ENCODE data around the gene NDFIP2.

The NDFIP2 gene

GRCh38 chr13:79451500-79451962 lies 29.4 kb upstream of the NDFIP2 start:
- no peak overlapping the region for H3K4me3 Mint-ChIP-seq
- H3K9me3 Mint-ChIP-seq, result peaks cover 10% of the 10 kb centered on the region
- no peaks in the 10 kb centered on the region for H3K36me3 Mint-ChIP-seq (ENCODE audit: low read depth)
- intact Hi-C loops (cut with micrococcal nuclease), result no loop called here
- H3K27ac Mint-ChIP-seq, result no peak overlapping the region
- H3K27me3 Mint-ChIP-seq, result peaks cover 17% of the 10 kb centered on the region
- H3K4me1 Mint-ChIP-seq (ENCODE audit: low read depth), result peaks cover 16% of the 10 kb centered on the region

- no peak overlapping the region for H3K4me3 Mint-ChIP-seq
- H3K27me3 Mint-ChIP-seq, result peaks cover 15% of the 10 kb centered on the region
- H3K4me1 Mint-ChIP-seq (ENCODE audit: low read depth), result peaks cover 16% of the 10 kb centered on the region
- H3K36me3 Mint-ChIP-seq (ENCODE audit: low read depth), result no peaks in the 10 kb centered on the region
- H3K9me3 Mint-ChIP-seq, result peaks cover 10% of the 10 kb centered on the region
- intact Hi-C loops (cut with micrococcal nuclease), result no loop called here
- H3K27ac Mint-ChIP-seq, result no peak overlapping the region
Observed at GRCh38 chr13:79452239-79452913, 28.6 kb upstream of the NDFIP2 start.

GRCh38 chr13:79455331-79455730 lies 25.6 kb upstream of the NDFIP2 start:
- H3K27ac Mint-ChIP-seq, result no peak overlapping the region
- peaks cover 14% of the 10 kb centered on the region for H3K4me1 Mint-ChIP-seq (ENCODE audit: low read depth)
- no peak overlapping the region for H3K4me3 Mint-ChIP-seq
- peaks cover 22% of the 10 kb centered on the region for H3K27me3 Mint-ChIP-seq
- H3K9me3 Mint-ChIP-seq, result no peaks in the 10 kb centered on the region
- no peaks in the 10 kb centered on the region for H3K36me3 Mint-ChIP-seq (ENCODE audit: low read depth)
- intact Hi-C loops (cut with micrococcal nuclease), result no loop called here

GRCh38 chr13:79456051-79456450 lies 24.9 kb upstream of the NDFIP2 start:
- H3K4me3 Mint-ChIP-seq, result no peak overlapping the region
- peaks cover 22% of the 10 kb centered on the region for H3K27me3 Mint-ChIP-seq
- peaks cover 14% of the 10 kb centered on the region for H3K4me1 Mint-ChIP-seq (ENCODE audit: low read depth)
- H3K27ac Mint-ChIP-seq, result no peak overlapping the region
- intact Hi-C loops (cut with micrococcal nuclease), result no loop called here
- H3K9me3 Mint-ChIP-seq, result no peaks in the 10 kb centered on the region
- no peaks in the 10 kb centered on the region for H3K36me3 Mint-ChIP-seq (ENCODE audit: low read depth)

GRCh38 chr13:79456656-79457365 lies 24.1 kb upstream of the NDFIP2 start:
- no peaks in the 10 kb centered on the region for H3K36me3 Mint-ChIP-seq (ENCODE audit: low read depth)

GRCh38 chr13:79457390-79457789 lies 23.6 kb upstream of the NDFIP2 start:
- Mint-ChIP-seq H3K36me3 (ENCODE audit: low read depth) (no peaks in the 10 kb centered on the region), H3K4me1 (ENCODE audit: low read depth) (peaks cover 5% of the 10 kb centered on the region), H3K9me3 (no peaks in the 10 kb centered on the region), H3K27me3 (peaks cover 22% of the 10 kb centered on the region), H3K27ac (no peak overlapping the region), H3K4me3 (no peak overlapping the region)
- intact Hi-C loops (cut with micrococcal nuclease), result no loop called here

More at GRCh38 chr13:79456656-79457365, 24.1 kb upstream of the NDFIP2 start:
- Mint-ChIP-seq H3K4me1 (ENCODE audit: low read depth) (peaks cover 9% of the 10 kb centered on the region), H3K4me3 (no peak overlapping the region), H3K27ac (no peak overlapping the region), H3K9me3 (no peaks in the 10 kb centered on the region), H3K27me3 (peaks cover 22% of the 10 kb centered on the region)
- intact Hi-C loops (cut with micrococcal nuclease), result no loop called here

GRCh38 chr13:79457948-79458347 lies 23.0 kb upstream of the NDFIP2 start:
- H3K9me3 Mint-ChIP-seq, result no peaks in the 10 kb centered on the region
- H3K27me3 Mint-ChIP-seq, result peaks cover 19% of the 10 kb centered on the region
- no peak overlapping the region for H3K27ac Mint-ChIP-seq
- intact Hi-C loops (cut with micrococcal nuclease), result no loop called here
- no peak overlapping the region for H3K4me3 Mint-ChIP-seq
- peaks cover 5% of the 10 kb centered on the region for H3K4me1 Mint-ChIP-seq (ENCODE audit: low read depth)
- H3K36me3 Mint-ChIP-seq (ENCODE audit: low read depth), result no peaks in the 10 kb centered on the region

- Mint-ChIP-seq H3K9me3 (no peaks in the 10 kb centered on the region), H3K4me3 (no peak overlapping the region), H3K36me3 (ENCODE audit: low read depth) (no peaks in the 10 kb centered on the region), H3K27ac (no peak overlapping the region), H3K4me1 (ENCODE audit: low read depth) (peaks cover 5% of the 10 kb centered on the region), H3K27me3 (peaks cover 19% of the 10 kb centered on the region)
- intact Hi-C loops (cut with micrococcal nuclease), result no loop called here
Observed at GRCh38 chr13:79458436-79458835, 22.5 kb upstream of the NDFIP2 start.

GRCh38 chr13:79459906-79460305 lies 21.0 kb upstream of the NDFIP2 start:
- H3K27ac Mint-ChIP-seq, result no peak overlapping the region
- no peak overlapping the region for H3K4me3 Mint-ChIP-seq

GRCh38 chr13:79462895-79463294 lies 18.1 kb upstream of the NDFIP2 start:
- H3K4me1 Mint-ChIP-seq (ENCODE audit: low read depth), result peaks cover 5% of the 10 kb centered on the region
- no peaks in the 10 kb centered on the region for H3K9me3 Mint-ChIP-seq
- intact Hi-C loops (cut with micrococcal nuclease), result no loop called here
- no peak overlapping the region for H3K27ac Mint-ChIP-seq
- no peak overlapping the region for H3K4me3 Mint-ChIP-seq
- H3K27me3 Mint-ChIP-seq, result peaks cover 12% of the 10 kb centered on the region
- H3K36me3 Mint-ChIP-seq (ENCODE audit: low read depth), result no peaks in the 10 kb centered on the region

More at GRCh38 chr13:79459906-79460305, 21.0 kb upstream of the NDFIP2 start:
- intact Hi-C loops (cut with micrococcal nuclease), result no loop called here
- H3K27me3 Mint-ChIP-seq, result peaks cover 16% of the 10 kb centered on the region
- no peaks in the 10 kb centered on the region for H3K9me3 Mint-ChIP-seq
- peaks cover 5% of the 10 kb centered on the region for H3K4me1 Mint-ChIP-seq (ENCODE audit: low read depth)
- H3K36me3 Mint-ChIP-seq (ENCODE audit: low read depth), result no peaks in the 10 kb centered on the region

GRCh38 chr13:79463604-79464003 lies 17.4 kb upstream of the NDFIP2 start:
- intact Hi-C loops (cut with micrococcal nuclease), result no loop called here
- Mint-ChIP-seq H3K4me3 (no peak overlapping the region), H3K27ac (no peak overlapping the region), H3K4me1 (ENCODE audit: low read depth) (peaks cover 5% of the 10 kb centered on the region), H3K9me3 (no peaks in the 10 kb centered on the region), H3K27me3 (peaks cover 11% of the 10 kb centered on the region), H3K36me3 (ENCODE audit: low read depth) (no peaks in the 10 kb centered on the region)

GRCh38 chr13:79466872-79467271 lies 14.1 kb upstream of the NDFIP2 start:
- H3K4me3 Mint-ChIP-seq, result no peak overlapping the region
- H3K36me3 Mint-ChIP-seq (ENCODE audit: low read depth), result no peaks in the 10 kb centered on the region
- H3K27ac Mint-ChIP-seq, result no peak overlapping the region
- peaks cover 10% of the 10 kb centered on the region for H3K27me3 Mint-ChIP-seq
- H3K4me1 Mint-ChIP-seq (ENCODE audit: low read depth), result peaks cover 7% of the 10 kb centered on the region
- H3K9me3 Mint-ChIP-seq, result no peaks in the 10 kb centered on the region
- intact Hi-C loops (cut with micrococcal nuclease), result no loop called here

GRCh38 chr13:79468402-79468801 lies 12.6 kb upstream of the NDFIP2 start:
- Mint-ChIP-seq H3K27me3 (peaks cover 16% of the 10 kb centered on the region), H3K36me3 (ENCODE audit: low read depth) (no peaks in the 10 kb centered on the region), H3K4me3 (no peak overlapping the region), H3K27ac (no peak overlapping the region), H3K4me1 (ENCODE audit: low read depth) (peaks cover 7% of the 10 kb centered on the region), H3K9me3 (no peaks in the 10 kb centered on the region)
- intact Hi-C loops (cut with micrococcal nuclease), result no loop called here

- Mint-ChIP-seq H3K27ac (no peak overlapping the region), H3K9me3 (no peaks in the 10 kb centered on the region), H3K36me3 (ENCODE audit: low read depth) (no peaks in the 10 kb centered on the region), H3K4me1 (ENCODE audit: low read depth) (peaks cover 7% of the 10 kb centered on the region), H3K27me3 (peaks cover 17% of the 10 kb centered on the region), H3K4me3 (no peak overlapping the region)
- intact Hi-C loops (cut with micrococcal nuclease), result no loop called here
Observed at GRCh38 chr13:79468819-79469218, 12.1 kb upstream of the NDFIP2 start.

Data from dendritic cell treated with granulocyte-macrophage colony-stimulating factor and Interleukin-4, amounts not matched to agents 40 ng/mL and 50 ng/mL, for 4 days (primary cell).